Measurements from ENCODE around the gene MAP3K21. TPM values are rescaled to one million over a fixed set of nuclear protein-coding genes. Genes with fewer than 3 reads are reported as not detected.

The MAP3K21 gene
- total and polyA plus RNA-seq, 9 of the 15 experiments (the other 6 are each of a cell fraction or from before 2014, with no cell fraction given), result 0.23 to 0.86 (median 0.49) TPM

GRCh38 chr1:233316473-233316872 is 11.1 kb upstream of the MAP3K21 start:
- TF ChIP-seq WHSC1 (IDR thresholded peaks at IDR 0.05; ENCODE audit: low read length) (no peak), KHSRP (IDR thresholded peaks at IDR 0.05) (no peak), RBM15 (IDR thresholded peaks at IDR 0.05; ENCODE audit: insufficient read depth, low read length) (no peak), POLR2G (IDR thresholded peaks at IDR 0.05; ENCODE audit: low read depth, low read length) (no peak), ATF2 (CRISPR knock-in tag; IDR thresholded peaks at IDR 0.05) (no peak), ZNF212 (CRISPR knock-in tag; IDR thresholded peaks at IDR 0.05) (no peak), ZNF384 (IDR thresholded peaks at IDR 0.05; ENCODE audit: low read depth, low read length) (no peak), FOS (IDR thresholded peaks at IDR 0.05; ENCODE audit: extremely low read depth, insufficient read length) (no peak), FOXJ3 (CRISPR knock-in tag; IDR thresholded peaks at IDR 0.05) (no peak), TSC22D4 (tag; IDR thresholded peaks at IDR 0.05) (no peak)
- no peak overlapping the region for H3K9ac ChIP-seq (ENCODE audit: insufficient read depth in 1 of 2, low read depth in 2 of 2, low read length in 2 of 2)
- in situ Hi-C loops (cut with MboI), result no loop called here
- no peak overlapping the region for H3K4me3 ChIP-seq
- 0% methylated on average over 1 of the region's 1 CpG for WGBS (ENCODE audit: insufficient coverage, low coverage, missing lambda C conversion rate)
- H3K4me2 ChIP-seq (ENCODE audit: insufficient read depth, low read length), result no peak overlapping the region
- POLR2A ChIA-PET, result interaction anchor here (1.3 kb wide), 1 partner anchor 26 kb away, joined by 3 read pairs; no protein-coding TSS in a partner anchor
- FAIRE-seq (no peak), ATAC-seq (no peak), DNase-seq (ENCODE audit: extremely low read depth in 1 of 4, low spot score in 3 of 4) (no peak)
- no peaks in the 10 kb centered on the region for H3K4me1 ChIP-seq (replicated peaks in 1 of 2; ENCODE audit: control insufficient read depth in 2 of 2, insufficient read depth in 2 of 2, low read length in 2 of 2)
- H2AFZ ChIP-seq (ENCODE audit: low read depth, low read length), result no peak overlapping the region
- no peaks in the 10 kb centered on the region for H3K9me3 ChIP-seq (replicated peaks; ENCODE audit: control insufficient read depth, insufficient read depth, low read depth, low read length)
- no peaks in the 10 kb centered on the region; a peak in 4 of 5 replicates for H3K27me3 ChIP-seq (ENCODE audit: control insufficient read depth in 2 of 2, insufficient read depth in 2 of 2, low read length in 2 of 2)
- no peak overlapping the region for H3K27ac ChIP-seq (ENCODE audit: extremely low read depth, low read depth, low read length)
- H3K9me1 ChIP-seq (ENCODE audit: control insufficient read depth, insufficient read depth, low read length), result no peaks in the 10 kb centered on the region
- no peaks in the 10 kb centered on the region for H3K79me2 ChIP-seq (ENCODE audit: control insufficient read depth, insufficient read depth, low read length)
- H4K20me1 ChIP-seq (replicated peaks; ENCODE audit: control insufficient read depth, insufficient read depth, low read length), result no peaks in the 10 kb centered on the region
- intact Hi-C loops (cut with micrococcal nuclease), result no loop called here
- CTCF ChIA-PET (ENCODE audit: low intra/inter-chr PET ratio), result no interaction called here
- H3K36me3 ChIP-seq (ENCODE audit: control insufficient read depth, insufficient read depth, low read length), result no peaks in the 10 kb centered on the region
- BruUV-seq (replicated peaks), result no TSS peak
